ENCODE data around the gene HYDIN.

Gene HYDIN

GRCh38 chr16:70758786-70759185 is 471.7 kb downstream of the HYDIN start:
- DNase-seq = no peak

Measured in activated CD4-positive, alpha-beta T cell treated with anti-CD3 and anti-CD28 coated beads, Interleukin-2, amount 50 U/mL, for 16 hours (primary cell).